SK-N-SH treated with all-trans-retinoic acid at 6 μM for 48 hours (cell line): Measurements from ENCODE around the gene IRS1.

ENCODE experiments used
- CSDC2 ChIP-seq: fragments of 250-450 bp; sonication (Bioruptor Pico); IDR thresholded peaks from 2 replicates; pipeline ENCODE4 v1.5.0; 2020; ENCODE audit warnings: mild to moderate bottlenecking, moderate library complexity
- GLIS3 ChIP-seq: fragments of 250-450 bp; sonication (Bioruptor Pico); IDR thresholded peaks from 2 replicates; pipeline ENCODE4 v1.5.0; 2020; ENCODE audit warnings: mild to moderate bottlenecking, moderate library complexity
- ISL1 ChIP-seq: fragments of 250-450 bp; sonication (Bioruptor Pico); IDR thresholded peaks from 2 replicates; pipeline ENCODE4 v2.1.2; 2022; ENCODE audit warnings: mild to moderate bottlenecking, moderate library complexity
- OSR1 ChIP-seq: fragments of 250-450 bp; sonication (Bioruptor Pico); IDR thresholded peaks from 2 replicates; pipeline ENCODE4 v1.8.0; 2022; ENCODE audit warnings: moderate library complexity, mild to moderate bottlenecking, inconsistent platforms
- PATZ1 ChIP-seq: fragments of 250-450 bp; sonication (Bioruptor Pico); IDR thresholded peaks from 2 replicates; pipeline ENCODE4 v1.8.0; 2020; ENCODE audit warnings: mild to moderate bottlenecking, moderate library complexity, borderline replicate concordance
- PPARA ChIP-seq: fragments of 250-450 bp; sonication (Bioruptor Pico); IDR thresholded peaks from 2 replicates; pipeline ENCODE4 v1.5.0; 2020; ENCODE audit warnings: mild to moderate bottlenecking, borderline replicate concordance
- RARB ChIP-seq: fragments of 250-450 bp; sonication (Bioruptor Pico); IDR thresholded peaks from 2 replicates; pipeline ENCODE4 v1.8.0; 2021; ENCODE audit warnings: mild to moderate bottlenecking, moderate library complexity
- SNAI2 ChIP-seq: fragments of 250-450 bp; sonication (Bioruptor Pico); IDR thresholded peaks from 2 replicates; pipeline ENCODE4 v1.5.0; 2020; ENCODE audit warnings: mild to moderate bottlenecking, moderate library complexity
- TOX ChIP-seq: fragments of 250-450 bp; sonication (Bioruptor Pico); IDR thresholded peaks from 2 replicates; pipeline ENCODE4 v1.8.0; 2021; ENCODE audit warnings: mild to moderate bottlenecking, moderate library complexity, borderline replicate concordance
- ZC3H10 ChIP-seq: fragments of 250-450 bp; sonication (Bioruptor Pico); IDR thresholded peaks from 2 replicates; pipeline ENCODE4 v1.5.1; 2021; ENCODE audit warnings: mild to moderate bottlenecking, moderate library complexity
- ZFP30 ChIP-seq: fragments of 450-650 bp; formaldehyde crosslinking; IDR thresholded peaks from 2 replicates; pipeline ENCODE4 v1.5.0; 2022; ENCODE audit warnings: mild to moderate bottlenecking, moderate library complexity
- ZNF70 ChIP-seq: fragments of 450-650 bp; formaldehyde crosslinking; IDR thresholded peaks from 2 replicates; pipeline ENCODE4 v1.5.0; 2020; ENCODE audit warnings: mild to moderate bottlenecking, moderate library complexity
- TF ChIP-seq, protein P1 (sequence below): fragments of 250-450 bp; sonication (Bioruptor Pico); IDR thresholded peaks from 2 replicates; pipeline ENCODE4 v1.5.1; 2020; ENCODE audit warnings: low read depth, mild to moderate bottlenecking, moderate library complexity
- TF ChIP-seq, protein P2 (sequence below): fragments of 250-450 bp; sonication (Bioruptor Pico); IDR thresholded peaks from 2 replicates; pipeline ENCODE4 v1.8.0; 2021; ENCODE audit warnings: low read depth, mild to moderate bottlenecking, moderate library complexity, borderline replicate concordance

DNA sequence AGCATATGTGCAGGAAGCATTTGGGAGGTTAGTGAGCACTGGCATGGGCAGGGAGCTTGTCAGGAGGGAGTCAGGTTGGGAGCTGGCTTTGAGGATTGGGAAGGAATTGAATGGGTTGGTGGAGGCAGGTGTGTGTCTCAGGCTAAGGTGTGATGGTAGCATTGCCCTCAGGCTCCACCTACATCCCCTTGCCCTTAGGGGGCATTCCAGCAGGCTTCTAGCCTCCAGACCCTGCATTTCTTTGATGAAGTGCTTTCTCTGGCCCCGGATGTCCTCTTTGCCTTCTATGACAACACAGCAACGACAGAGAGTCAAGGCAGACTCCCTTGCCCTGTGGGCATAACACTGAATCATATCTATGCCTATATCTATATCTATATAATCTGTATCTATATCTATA, 49.7 kb upstream of the IRS1 start:
- TF ChIP-seq PATZ1 (CRISPR knock-in tag), result no peak
- no peak for TF ChIP-seq OSR1 (CRISPR knock-in tag)
- TF ChIP-seq, protein P1, sequence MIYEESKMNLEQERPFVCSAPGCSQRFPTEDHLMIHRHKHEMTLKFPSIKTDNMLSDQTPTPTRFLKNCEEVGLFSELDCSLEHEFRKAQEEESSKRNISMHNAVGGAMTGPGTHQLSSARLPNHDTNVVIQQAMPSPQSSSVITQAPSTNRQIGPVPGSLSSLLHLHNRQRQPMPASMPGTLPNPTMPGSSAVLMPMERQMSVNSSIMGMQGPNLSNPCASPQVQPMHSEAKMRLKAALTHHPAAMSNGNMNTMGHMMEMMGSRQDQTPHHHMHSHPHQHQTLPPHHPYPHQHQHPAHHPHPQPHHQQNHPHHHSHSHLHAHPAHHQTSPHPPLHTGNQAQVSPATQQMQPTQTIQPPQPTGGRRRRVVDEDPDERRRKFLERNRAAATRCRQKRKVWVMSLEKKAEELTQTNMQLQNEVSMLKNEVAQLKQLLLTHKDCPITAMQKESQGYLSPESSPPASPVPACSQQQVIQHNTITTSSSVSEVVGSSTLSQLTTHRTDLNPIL (CRISPR knock-in tag), result no peak
- TF ChIP-seq ISL1 (CRISPR knock-in tag), result no peak
- no peak for TF ChIP-seq TOX (CRISPR knock-in tag)
- no peak for TF ChIP-seq GLIS3 (CRISPR knock-in tag)
- no peak for TF ChIP-seq SNAI2 (CRISPR knock-in tag)
- no peak for TF ChIP-seq ZNF70 (CRISPR knock-in tag)
- no peak for TF ChIP-seq ZFP30 (CRISPR knock-in tag)
- TF ChIP-seq RARB (CRISPR knock-in tag), result no peak
- TF ChIP-seq CSDC2 (CRISPR knock-in tag), result no peak
- TF ChIP-seq ZC3H10 (CRISPR knock-in tag), result no peak
- no peak for TF ChIP-seq PPARA (CRISPR knock-in tag)
- TF ChIP-seq, protein P2, sequence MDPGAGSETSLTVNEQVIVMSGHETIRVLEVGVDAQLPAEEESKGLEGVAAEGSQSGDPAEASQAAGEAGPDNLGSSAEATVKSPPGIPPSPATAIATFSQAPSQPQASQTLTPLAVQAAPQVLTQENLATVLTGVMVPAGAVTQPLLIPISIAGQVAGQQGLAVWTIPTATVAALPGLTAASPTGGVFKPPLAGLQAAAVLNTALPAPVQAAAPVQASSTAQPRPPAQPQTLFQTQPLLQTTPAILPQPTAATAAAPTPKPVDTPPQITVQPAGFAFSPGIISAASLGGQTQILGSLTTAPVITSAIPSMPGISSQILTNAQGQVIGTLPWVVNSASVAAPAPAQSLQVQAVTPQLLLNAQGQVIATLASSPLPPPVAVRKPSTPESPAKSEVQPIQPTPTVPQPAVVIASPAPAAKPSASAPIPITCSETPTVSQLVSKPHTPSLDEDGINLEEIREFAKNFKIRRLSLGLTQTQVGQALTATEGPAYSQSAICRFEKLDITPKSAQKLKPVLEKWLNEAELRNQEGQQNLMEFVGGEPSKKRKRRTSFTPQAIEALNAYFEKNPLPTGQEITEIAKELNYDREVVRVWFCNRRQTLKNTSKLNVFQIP (CRISPR knock-in tag), result no peak
